ENCODE results near the gene GINS2. TPM values are rescaled to one million over a fixed set of nuclear protein-coding genes. Genes with fewer than 3 reads are reported as not detected.

GINS2 gene
- total RNA-seq, 6 experiments from 2014 or later, result 0.49 to 4.7 (median 1.3) TPM

- H3K36me3 ChIP-seq, result no peaks in the 10 kb centered on the region
- intact Hi-C loops (cut with DNase I), result no loop called here
- TF ChIP-seq POLR2A (IDR thresholded peaks at IDR 0.05), result no peak
- no peak for TF ChIP-seq CTCF (IDR thresholded peaks at IDR 0.05)
- no peak overlapping the region for H3K4me3 ChIP-seq
- no peaks in the 10 kb centered on the region for H3K9me3 ChIP-seq
- H3K27me3 ChIP-seq, result no peaks in the 10 kb centered on the region
- peaks cover 4 to 15% (median 9%) of the 10 kb centered on the region in 4 donors for H3K4me1 ChIP-seq
- peak; percentile 71 to 79 (median 78) for DNase-seq
- peak overlapping the region; percentile 30 to 50 (median 44) for H3K27ac ChIP-seq
- peak; percentile 84 to 97 (median 94) for ATAC-seq
- WGBS (ENCODE audit: insufficient coverage, low coverage, low lambda C conversion rate, missing lambda C conversion rate), result 30% methylated on average over 8 of the region's 8 CpGs
Measured at GRCh38 chr16:85681255-85681654, 7.5 kb downstream of the GINS2 start.

GRCh38 chr16:85680352-85680944 is 8.3 kb downstream of the GINS2 start:
- H3K4me1 ChIP-seq, result peaks cover 4 to 15% (median 9%) of the 10 kb centered on the region in 4 donors
- DNase-seq (peak in 1 of 3 donors; percentile 19), ATAC-seq (peak; percentile 39 to 51 (median 44))
- peak overlapping the region; percentile 30 to 50 (median 44) for H3K27ac ChIP-seq
- intact Hi-C loops (cut with DNase I), result no loop called here
- H3K4me3 ChIP-seq, result no peak overlapping the region
- H3K9me3 ChIP-seq, result no peaks in the 10 kb centered on the region
- WGBS (ENCODE audit: insufficient coverage, low coverage, low lambda C conversion rate, missing lambda C conversion rate), result 58% methylated on average over 6 of the region's 6 CpGs
- H3K36me3 ChIP-seq, result no peaks in the 10 kb centered on the region
- TF ChIP-seq POLR2A (IDR thresholded peaks at IDR 0.05), result no peak
- TF ChIP-seq CTCF (IDR thresholded peaks at IDR 0.05), result no peak
- no peaks in the 10 kb centered on the region for H3K27me3 ChIP-seq

GRCh38 chr16:85679870-85680269 is 8.9 kb downstream of the GINS2 start:
- DNase-seq, result peak in 1 of 3 donors; percentile 15
- intact Hi-C loops (cut with DNase I), result no loop called here
- no peaks in the 10 kb centered on the region for H3K27me3 ChIP-seq
- no peaks in the 10 kb centered on the region for H3K36me3 ChIP-seq
- H3K4me3 ChIP-seq, result no peak overlapping the region
- no peaks in the 10 kb centered on the region for H3K9me3 ChIP-seq
- peaks cover 4 to 21% (median 10%) of the 10 kb centered on the region in 4 donors for H3K4me1 ChIP-seq
- ATAC-seq, result peak in 1 of 4 donors; percentile 17
- no peak for TF ChIP-seq CTCF (IDR thresholded peaks at IDR 0.05)
- TF ChIP-seq POLR2A (IDR thresholded peaks at IDR 0.05), result no peak
- WGBS (ENCODE audit: insufficient coverage, low coverage, low lambda C conversion rate, missing lambda C conversion rate), result 82% methylated on average over 2 of the region's 6 CpGs
- H3K27ac ChIP-seq, result no peak overlapping the region

- peak in 1 of 3 donors; percentile 0 for DNase-seq
- no peaks in the 10 kb centered on the region for H3K9me3 ChIP-seq
- WGBS (ENCODE audit: insufficient coverage, low coverage, low lambda C conversion rate, missing lambda C conversion rate), result 72% methylated on average over 5 of the region's 5 CpGs
- H3K27me3 ChIP-seq, result no peaks in the 10 kb centered on the region
- H3K36me3 ChIP-seq, result no peaks in the 10 kb centered on the region
- no peak overlapping the region for H3K4me3 ChIP-seq
- peaks cover 4 to 30% (median 14%) of the 10 kb centered on the region in 4 donors for H3K4me1 ChIP-seq
- intact Hi-C loops (cut with DNase I), result no loop called here
- H3K27ac ChIP-seq, result no peak overlapping the region
- no peak for TF ChIP-seq POLR2A (IDR thresholded peaks at IDR 0.05)
- TF ChIP-seq CTCF (IDR thresholded peaks at IDR 0.05), result no peak
- ATAC-seq, result no peak
Measured at GRCh38 chr16:85678821-85679220, 9.9 kb downstream of the GINS2 start.
